Lung (tissue), 16 donors: ENCODE data around the gene BHLHA15. TPM values are rescaled to one million over a fixed set of nuclear protein-coding genes. Genes with fewer than 3 reads are reported as not detected.

ENCODE experiments used
- ATAC-seq: fragments of 200-7000 bp; cut with Tn5 transposase; one replicate; pipeline ENCODE4 v1.9.1; 2020; ENCODE audit warnings: moderate number of reproducible peaks; ENCODE audit not compliant: insufficient read depth, low FRiP score
- DNase-seq, 3 donors: peaks; one replicate each; pipeline ENCODE4 v3.0.0-alpha.2; 2013 to 2017
- H3K27ac ChIP-seq, 2 donors: one replicate each; pipeline ENCODE4 v1.5.1; 2013; ENCODE audit warnings: mild to moderate bottlenecking in 2 of 2, moderate library complexity in 2 of 2, control low read depth in 1 of 2, inconsistent platforms in 1 of 2, low read depth in 1 of 2, low read length in 1 of 2
- H3K27me3 ChIP-seq, 3 donors: one replicate each; pipeline ENCODE4 v1.5.1; 2013; ENCODE audit warnings: low read length in 2 of 3; ENCODE audit not compliant: control insufficient read depth in 3 of 3, insufficient read depth in 3 of 3
- H3K36me3 ChIP-seq, 4 donors: one replicate each; pipeline ENCODE4 v1.5.1; 2013; ENCODE audit warnings: low read length in 4 of 4, mild to moderate bottlenecking in 1 of 4, moderate library complexity in 1 of 4; ENCODE audit not compliant: control insufficient read depth in 4 of 4, insufficient read depth in 4 of 4
- H3K4me1 ChIP-seq, 5 donors: one replicate each; pipeline ENCODE4 v1.5.1; 2013; ENCODE audit warnings: low read length in 5 of 5, mild to moderate bottlenecking in 2 of 5, moderate library complexity in 1 of 5; ENCODE audit not compliant: control insufficient read depth in 5 of 5, insufficient read depth in 5 of 5
- H3K4me3 ChIP-seq: one replicate; pipeline ENCODE4 v1.5.1; 2013; ENCODE audit warnings: mild to moderate bottlenecking, control low read depth, moderate library complexity
- H3K9ac ChIP-seq, 2 donors: one replicate each; pipeline ENCODE4 v1.5.1; 2013; ENCODE audit warnings: low read length in 2 of 2, control low read depth in 1 of 2; ENCODE audit not compliant: insufficient read depth in 1 of 2
- H3K9me3 ChIP-seq, 4 donors: one replicate each; pipeline ENCODE4 v1.5.1; 2013; ENCODE audit warnings: low read length in 3 of 4, mild to moderate bottlenecking in 1 of 4, moderate library complexity in 1 of 4; ENCODE audit not compliant: control insufficient read depth in 4 of 4, insufficient read depth in 3 of 4
- CTCF ChIP-seq: IDR thresholded peaks from 2 replicates; pipeline ENCODE4 v1.5.1; 2012; ENCODE audit warnings: mild to moderate bottlenecking; ENCODE audit errors: control extremely low read depth, extremely low read depth
- WGBS, 2 donors: extraction: QIAGEN DNeasy Blood & Tissue Kit; methylation state at CpG; one replicate each; pipeline ENCODE4 v1.1.7; 2013; 5-methylcytosine and 5-hydroxymethylcytosine counted together
- long read RNA-seq, 5 donors: transcript quantifications; one replicate each; lab custom pipeline, GENCODE V29; 2026
- polyA plus RNA-seq, 2 donors: library from polyadenylated mRNA; stranded (reverse); fragments of 200-250 nt; gene quantifications; one replicate each; pipeline ENCODE4 v1.2.1, GENCODE V29; 2013
- total RNA-seq, 2 donors: library from RNA; depleted of rRNA in 1 of 2; stranded (reverse); fragments of >200 nt in 1 of 2; gene quantifications; one replicate each; pipeline ENCODE4 v1.2.1, GENCODE V29; 2014 to 2021
- donor health status: control.
- donor health status: control.
- donor health status: Bipolar disorder and iron deficiency.
- donor health status: healthy.
- donor health status: DM: yes; HTN: yes; CAD: no.

The BHLHA15 gene
- total RNA-seq (1 to 10 TPM; 1.5 to 3.6 TPM), polyA plus RNA-seq (1 to 10 TPM in 1 of 2 donors, under 1 TPM in 1; 0.93 to 4.0 TPM)
- long read RNA-seq, donor 1, partial matches to known transcripts: 0 of 1 reads
- long read RNA-seq, donor 1, other reads (novel, unspliced or antisense): 0 of 1 reads
- long read RNA-seq, donor 2: 0 reads
- long read RNA-seq, donor 3, partial matches to known transcripts: 0 of 1 reads
- long read RNA-seq, donor 3, other reads (novel, unspliced or antisense): 0 of 1 reads
- long read RNA-seq, donor 4: 0 reads
- long read RNA-seq, donor 5, partial matches to known transcripts: 0 of 2 reads
- long read RNA-seq, donor 5, other reads (novel, unspliced or antisense): 0 of 2 reads

- H3K9ac ChIP-seq: no peak within 1 kb of the TSS
- H3K9me3 ChIP-seq: no peaks in the 10 kb centered on the region
- DNase-seq: no peak
- peaks cover 0 to 22% (median 0%) of the 10 kb centered on the region in 4 donors for H3K36me3 ChIP-seq
- no peak within 1 kb of the TSS for H3K4me3 ChIP-seq
- no peaks in the 10 kb centered on the region for H3K27me3 ChIP-seq
- 3 to 5% methylated on average over 17 to 40 of the region's 45 CpGs for whole genome bisulfite sequencing, 2 donors
- no peak within 1 kb of the TSS for H3K27ac ChIP-seq
- H3K4me1 ChIP-seq: no peaks in the 10 kb centered on the region
- no peak for TF ChIP-seq CTCF
- ATAC-seq: peak; percentile 35
Measured at GRCh38 chr7:98211221-98211675, at the start of gene BHLHA15. Gene BHLHA15 (plus strand): TSS chr7:98211439. CDS start chr7:98212310, 871 bp downstream.

GRCh38 chr7:98162758-98163157, 48.5 kb upstream of the BHLHA15 start:
- H3K27me3 ChIP-seq: no peaks in the 10 kb centered on the region
- H3K36me3 ChIP-seq: peaks cover 0 to 6% (median 3%) of the 10 kb centered on the region in 4 donors
- ATAC-seq (no peak), DNase-seq (no peak)
- no peak overlapping the region for H3K4me3 ChIP-seq
- TF ChIP-seq CTCF: no peak
- no peak overlapping the region for H3K27ac ChIP-seq
- H3K9me3 ChIP-seq: no peaks in the 10 kb centered on the region
- 86 to 87% methylated on average over 3 of the region's 3 CpGs for WGBS, 2 donors
- no peak overlapping the region for H3K9ac ChIP-seq
- H3K4me1 ChIP-seq: peaks cover 0 to 9% (median 8%) of the 10 kb centered on the region in 5 donors

GRCh38 chr7:98163269-98163668, 48.0 kb upstream of the BHLHA15 start:
- Histone ChIP-seq H3K9me3 (no peaks in the 10 kb centered on the region), H3K27ac (peak overlapping the region in 1 of 2 donors; percentile 50), H3K4me1 (peaks cover 0 to 9% (median 8%) of the 10 kb centered on the region in 5 donors), H3K9ac (no peak overlapping the region), H3K36me3 (peaks cover 0 to 6% (median 3%) of the 10 kb centered on the region in 4 donors), H3K27me3 (no peaks in the 10 kb centered on the region), H3K4me3 (no peak overlapping the region)
- DNase-seq (peak in 1 of 3 donors; percentile 29), ATAC-seq (no peak)
- 71 to 90% methylated on average over 7 of the region's 7 CpGs for WGBS, 2 donors
- no peak for TF ChIP-seq CTCF
